Measurements from ENCODE around the gene ISM1. TPM values are rescaled to one million over a fixed set of nuclear protein-coding genes. Genes with fewer than 3 reads are reported as not detected.

The ISM1 gene
- total RNA-seq, 1 donor from 2014 or later = 4.1 TPM

GRCh38 chr20:13298692-13299373, 77.8 kb downstream of the ISM1 start:
- Histone ChIP-seq H3K4me1 (no peaks in the 10 kb centered on the region), H3K27me3 (no peaks in the 10 kb centered on the region), H3K27ac (no peak overlapping the region), H3K9me3 (no peaks in the 10 kb centered on the region), H3K4me3 (no peak overlapping the region), H3K36me3 (no peaks in the 10 kb centered on the region)
- no peak for TF ChIP-seq CTCF (IDR thresholded peaks at IDR 0.05)
- ATAC-seq (no peak), DNase-seq (no peak)
- intact Hi-C loops (cut with DNase I) = no loop called here

GRCh38 chr20:13299401-13299800, 78.3 kb downstream of the ISM1 start:
- intact Hi-C loops (cut with DNase I) = no loop called here
- no peaks in the 10 kb centered on the region for H3K9me3 ChIP-seq
- H3K36me3 ChIP-seq = no peaks in the 10 kb centered on the region
- ATAC-seq (no peak), DNase-seq (no peak)
- H3K4me3 ChIP-seq = no peak overlapping the region
- no peak for TF ChIP-seq CTCF (IDR thresholded peaks at IDR 0.05)
- H3K4me1 ChIP-seq = no peaks in the 10 kb centered on the region
- H3K27me3 ChIP-seq = no peaks in the 10 kb centered on the region
- H3K27ac ChIP-seq = no peak overlapping the region

- no peak overlapping the region for H3K27ac ChIP-seq
- H3K9me3 ChIP-seq = no peaks in the 10 kb centered on the region
- H3K27me3 ChIP-seq = no peaks in the 10 kb centered on the region
- no peak for TF ChIP-seq CTCF (IDR thresholded peaks at IDR 0.05)
- no peaks in the 10 kb centered on the region for H3K36me3 ChIP-seq
- ATAC-seq = no peak
- no peaks in the 10 kb centered on the region for H3K4me1 ChIP-seq
- H3K4me3 ChIP-seq = no peak overlapping the region
- DNase-seq = no peak
- intact Hi-C loops (cut with DNase I) = no loop called here
These were observed 80.5 kb downstream of the ISM1 start for GRCh38 chr20:13301596-13301995.

- Histone ChIP-seq H3K9me3 (no peaks in the 10 kb centered on the region), H3K4me3 (no peak overlapping the region), H3K4me1 (no peaks in the 10 kb centered on the region), H3K27me3 (no peaks in the 10 kb centered on the region), H3K36me3 (no peaks in the 10 kb centered on the region), H3K27ac (no peak overlapping the region)
- peak; percentile 70 for TF ChIP-seq CTCF (IDR thresholded peaks at IDR 0.05)
- intact Hi-C loops (cut with DNase I) = no loop called here
- peak; percentile 87 for ATAC-seq
- DNase-seq = no peak
These were observed 81.8 kb downstream of the ISM1 start for GRCh38 chr20:13302647-13303450.

DNA sequence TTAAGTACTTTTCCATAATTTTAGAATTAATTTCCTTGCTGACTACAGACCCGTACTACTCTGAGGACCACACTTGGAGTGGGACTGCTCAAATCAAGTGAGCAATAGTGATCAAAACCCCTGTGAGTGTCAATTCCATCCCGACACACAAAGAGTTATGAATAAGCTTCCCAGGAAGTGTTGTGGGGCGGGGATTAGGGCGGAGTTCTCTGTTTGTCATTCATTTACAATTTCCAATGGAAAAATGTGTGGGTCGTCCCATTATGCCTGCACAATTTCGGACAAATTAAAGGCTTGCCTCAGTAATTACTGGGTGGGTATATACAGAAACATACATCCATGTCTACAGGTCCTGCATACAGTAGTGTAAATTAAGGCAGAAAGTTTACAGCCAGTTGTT, 84.2 kb downstream of the ISM1 start:
- DNase-seq = no peak
- no peak for ATAC-seq
- Histone ChIP-seq H3K27me3 (no peaks in the 10 kb centered on the region), H3K9me3 (no peaks in the 10 kb centered on the region), H3K4me1 (no peaks in the 10 kb centered on the region), H3K27ac (no peak overlapping the region), H3K4me3 (no peak overlapping the region), H3K36me3 (no peaks in the 10 kb centered on the region)
- no peak for TF ChIP-seq CTCF (IDR thresholded peaks at IDR 0.05)
- intact Hi-C loops (cut with DNase I) = no loop called here

Data from upper lobe of right lung (tissue), 1 donor.